CD14-positive monocyte (primary cell): ENCODE results near the gene ZNF473. TPM values are rescaled to one million over a fixed set of nuclear protein-coding genes. Genes with fewer than 3 reads are reported as not detected.

Experiments
- DNase-seq, 3 donors: peaks; one replicate each; pipeline ENCODE4 v3.0.0-alpha.2; 2011 to 2022
- H2AFZ ChIP-seq: 2 replicates; pipeline ENCODE4 v1.6.0; 2012; ENCODE audit warnings: mild to moderate bottlenecking, low read depth, low read length, inconsistent platforms; ENCODE audit not compliant: insufficient read depth, poor library complexity, severe bottlenecking
- H3K27ac ChIP-seq, 2 donors: 1 replicate in 1 of 2; 2 replicates in 1 of 2; pipeline ENCODE4 v1.5.1; 2012 to 2013; ENCODE audit warnings: low read length in 2 of 2, control low read depth in 1 of 2, inconsistent platforms in 1 of 2, low read depth in 1 of 2, mild to moderate bottlenecking in 1 of 2
- H3K27me3 ChIP-seq, 2 donors: one replicate each; pipeline versions ENCODE4 v1.6.0 to v1.6.1; 2011 to 2013; ENCODE audit warnings: low read length in 2 of 2; ENCODE audit not compliant: control insufficient read depth in 2 of 2, insufficient read depth in 2 of 2
- H3K36me3 ChIP-seq, 2 donors: replicated peaks in 1 of 2; 1 replicate in 1 of 2; 2 replicates in 1 of 2; pipeline versions ENCODE4 v1.5.1 to v1.6.1; 2012 to 2013; ENCODE audit warnings: low read length in 2 of 2, control low read depth in 1 of 2, inconsistent platforms in 1 of 2, mild to moderate bottlenecking in 1 of 2; ENCODE audit not compliant: insufficient read depth in 2 of 2, control insufficient read depth in 1 of 2
- H3K4me1 ChIP-seq, 2 donors: 1 replicate in 1 of 2; 2 replicates in 1 of 2; pipeline versions ENCODE4 v1.5.1 to v1.6.1; 2012 to 2013; ENCODE audit warnings: low read length in 2 of 2, control low read depth in 1 of 2, inconsistent platforms in 1 of 2, mild to moderate bottlenecking in 1 of 2, moderate library complexity in 1 of 2; ENCODE audit not compliant: insufficient read depth in 2 of 2, control insufficient read depth in 1 of 2
- H3K4me2 ChIP-seq: replicated peaks from 2 replicates; pipeline ENCODE3; 2012; ENCODE audit warnings: low read length, moderate library complexity, mild to moderate bottlenecking; ENCODE audit not compliant: poor library complexity, severe bottlenecking; ENCODE audit errors: extremely low read depth
- H3K4me3 ChIP-seq, 3 experiments: fragments of 200-600 bp in 1 of 3; sonication (generic) in 1 of 3; replicated peaks in 1 of 3; 1 replicate in 2 of 3; 2 replicates in 1 of 3; pipeline ENCODE4 v1.5.1; 2011 to 2013; ENCODE audit warnings: low read length in 3 of 3, mild to moderate bottlenecking in 3 of 3, control low read depth in 2 of 3, low read depth in 2 of 3, inconsistent platforms in 1 of 3, moderate library complexity in 1 of 3
- H3K79me2 ChIP-seq: 2 replicates; pipeline ENCODE4 v1.6.0; 2012; ENCODE audit warnings: mild to moderate bottlenecking, control low read depth, inconsistent platforms, low read length, moderate library complexity; ENCODE audit not compliant: insufficient read depth
- H3K9ac ChIP-seq: 2 replicates; pipeline ENCODE4 v1.6.0; 2017; ENCODE audit warnings: low read length, mild to moderate bottlenecking; ENCODE audit not compliant: insufficient read depth, poor library complexity, severe bottlenecking
- H3K9me3 ChIP-seq, 2 donors: replicated peaks in 1 of 2; 1 replicate in 1 of 2; 2 replicates in 1 of 2; pipeline versions ENCODE4 v1.5.1 to v1.6.1; 2012 to 2013; ENCODE audit warnings: low read length in 2 of 2, control low read depth in 1 of 2; ENCODE audit not compliant: control insufficient read depth in 1 of 2, insufficient read depth in 1 of 2
- H4K20me1 ChIP-seq: 2 replicates; pipeline ENCODE4 v1.6.0; 2012; ENCODE audit warnings: mild to moderate bottlenecking, low read length, control low read depth, moderate library complexity; ENCODE audit not compliant: insufficient read depth
- H3K27ac Mint-ChIP-seq, 7 donors: one replicate each; pipeline ENCODE4 v1.8.0; 2020; ENCODE audit warnings: mild to moderate bottlenecking in 7 of 7, mixed read lengths in 7 of 7, moderate library complexity in 6 of 7, inconsistent platforms in 2 of 7
- H3K27me3 Mint-ChIP-seq, 3 donors: one replicate each; pipeline ENCODE4 v1.8.0; 2021 to 2022; ENCODE audit warnings: low read depth in 3 of 3, mild to moderate bottlenecking in 3 of 3, mixed read lengths in 3 of 3, moderate library complexity in 3 of 3, inconsistent platforms in 1 of 3
- H3K36me3 Mint-ChIP-seq, 2 donors: one replicate each; pipeline ENCODE4 v1.8.0; 2020; ENCODE audit warnings: mixed read lengths in 2 of 2, inconsistent platforms in 1 of 2, mild to moderate bottlenecking in 1 of 2
- H3K4me1 Mint-ChIP-seq: one replicate; pipeline ENCODE4 v1.8.0; 2020; ENCODE audit warnings: mild to moderate bottlenecking, mixed read lengths
- H3K4me3 Mint-ChIP-seq, 2 donors: one replicate each; pipeline ENCODE4 v1.8.0; 2020; ENCODE audit warnings: mild to moderate bottlenecking in 2 of 2, mixed read lengths in 2 of 2, moderate library complexity in 1 of 2
- H3K9me3 Mint-ChIP-seq, 7 donors: one replicate each; pipeline ENCODE4 v1.8.0; 2020 to 2022; ENCODE audit warnings: mixed read lengths in 7 of 7, mild to moderate bottlenecking in 6 of 7, moderate library complexity in 6 of 7, inconsistent platforms in 2 of 7
- WGBS: methylation state at CpG from one replicate; pipeline ENCODE4 v1.1.5; 2013; ENCODE audit warnings: missing lambda C conversion rate; ENCODE audit not compliant: insufficient coverage; 5-methylcytosine and 5-hydroxymethylcytosine counted together
- intact Hi-C, 2 donors: fragments of 100-400 bp; cut with micrococcal nuclease; formaldehyde crosslinking; loops; one replicate each; pipeline versions ENCODE4 v1.15.0 to v1.15.1; 2023
- polyA plus RNA-seq, 3 donors: library from polyadenylated mRNA; depleted of rRNA in 1 of 3; unstranded in 2 of 3; stranded (reverse) in 1 of 3; fragments of 300-500 nt in 2 of 3; fragments of >200 nt in 1 of 3; fragmentation: Illumina TruSeq in 2 of 3; gene quantifications; 1 replicate in 2 of 3; 2 replicates in 1 of 3; pipeline ENCODE4 v1.2.3, GENCODE V29; 2012 to 2021
- TF ChIP-seq, protein P1 (sequence below): fragments of 200-600 bp; IDR thresholded peaks from one replicate; pipeline ENCODE4 v1.8.0; 2022; ENCODE audit warnings: antibody characterized with exemption, mild to moderate bottlenecking

Gene ZNF473
- polyA plus RNA-seq, 3 donors = 0.73 to 2.3 (median 1.6) TPM

DNA sequence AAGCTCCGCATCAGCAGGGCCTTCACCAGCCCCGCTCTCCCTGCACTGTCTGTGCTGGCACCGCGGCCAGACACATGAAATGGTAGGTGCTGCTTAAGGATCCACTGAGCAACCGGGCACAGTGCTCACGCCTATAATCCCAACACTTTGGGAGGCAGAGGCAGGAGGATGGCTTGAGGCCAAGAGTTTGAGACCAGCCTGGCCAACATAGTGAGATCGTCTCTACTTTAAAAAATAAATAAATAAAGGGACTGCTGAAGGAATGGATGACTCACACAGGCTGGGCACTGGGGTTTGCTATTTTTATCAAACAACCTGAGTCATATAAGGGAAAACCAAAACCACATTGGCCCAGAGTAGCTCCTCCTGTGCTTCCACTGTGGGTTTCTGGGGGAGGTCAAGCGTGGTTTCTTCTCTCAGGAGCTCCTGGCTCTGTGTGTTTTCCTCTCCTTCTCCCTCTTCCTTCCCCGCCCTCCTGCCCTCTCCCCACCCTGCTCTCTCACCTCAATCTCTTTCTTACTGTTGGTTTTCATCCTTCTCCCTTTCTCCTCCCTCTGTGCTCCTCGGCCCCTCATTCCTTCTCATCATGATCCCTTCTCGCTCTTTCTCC lies 21.9 kb upstream of the ZNF473 start:
- Histone ChIP-seq H3K4me2 (no peak overlapping the region), H3K9ac (peak overlapping the region; percentile 35), H3K36me3 (peaks cover 74 to 97% of the 10 kb centered on the region in 2 donors), H3K4me3 (no peak overlapping the region), H3K9me3 (no peaks in the 10 kb centered on the region), H3K4me1 (peaks cover 21 to 38% of the 10 kb centered on the region in 2 donors), H4K20me1 (peaks cover 82% of the 10 kb centered on the region), H2AFZ (no peak overlapping the region), H3K27ac (no peak overlapping the region), H3K27me3 (no peaks in the 10 kb centered on the region), H3K79me2 (no peaks in the 10 kb centered on the region)
- TF ChIP-seq, protein P1, sequence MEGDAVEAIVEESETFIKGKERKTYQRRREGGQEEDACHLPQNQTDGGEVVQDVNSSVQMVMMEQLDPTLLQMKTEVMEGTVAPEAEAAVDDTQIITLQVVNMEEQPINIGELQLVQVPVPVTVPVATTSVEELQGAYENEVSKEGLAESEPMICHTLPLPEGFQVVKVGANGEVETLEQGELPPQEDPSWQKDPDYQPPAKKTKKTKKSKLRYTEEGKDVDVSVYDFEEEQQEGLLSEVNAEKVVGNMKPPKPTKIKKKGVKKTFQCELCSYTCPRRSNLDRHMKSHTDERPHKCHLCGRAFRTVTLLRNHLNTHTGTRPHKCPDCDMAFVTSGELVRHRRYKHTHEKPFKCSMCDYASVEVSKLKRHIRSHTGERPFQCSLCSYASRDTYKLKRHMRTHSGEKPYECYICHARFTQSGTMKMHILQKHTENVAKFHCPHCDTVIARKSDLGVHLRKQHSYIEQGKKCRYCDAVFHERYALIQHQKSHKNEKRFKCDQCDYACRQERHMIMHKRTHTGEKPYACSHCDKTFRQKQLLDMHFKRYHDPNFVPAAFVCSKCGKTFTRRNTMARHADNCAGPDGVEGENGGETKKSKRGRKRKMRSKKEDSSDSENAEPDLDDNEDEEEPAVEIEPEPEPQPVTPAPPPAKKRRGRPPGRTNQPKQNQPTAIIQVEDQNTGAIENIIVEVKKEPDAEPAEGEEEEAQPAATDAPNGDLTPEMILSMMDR = no peak
- Mint-ChIP-seq H3K27ac (peak overlapping the region in 5 of 7 donors; percentile 12 to 84 (median 47)), H3K9me3 (no peaks in the 10 kb centered on the region), H3K4me3 (peak overlapping the region in 1 of 2 donors; percentile 65), H3K27me3 (peaks cover 0 to 3% (median 0%) of the 10 kb centered on the region in 3 donors), H3K36me3 (peaks cover 84 to 98% of the 10 kb centered on the region in 2 donors), H3K4me1 (peaks cover 27% of the 10 kb centered on the region)
- peak in 2 of 3 donors; percentile 35 to 63 for DNase-seq
- WGBS = 58% methylated on average over 8 of the region's 11 CpGs
- intact Hi-C loops = no loop called here

DNA sequence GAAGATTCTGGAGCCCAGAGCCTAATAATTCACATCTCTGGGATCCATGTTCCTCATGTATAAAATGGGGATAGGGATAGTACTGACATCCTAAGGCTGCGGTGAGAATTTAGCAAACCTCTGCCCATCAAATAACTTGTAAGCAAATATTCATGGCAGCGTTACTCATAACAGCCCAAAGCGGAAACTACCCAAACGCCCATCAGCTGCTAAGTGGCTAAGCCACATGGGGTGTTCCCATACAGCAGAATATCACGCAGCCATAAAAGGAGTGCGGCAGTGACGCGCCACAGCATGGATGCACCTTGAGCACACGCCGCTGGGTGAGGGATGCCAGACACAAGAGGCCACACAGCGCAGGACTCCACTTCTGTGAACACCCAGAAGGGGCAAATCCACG lies 20.4 kb upstream of the ZNF473 start:
- H3K4me3 Mint-ChIP-seq = no peak overlapping the region
- peaks cover 27% of the 10 kb centered on the region for H3K4me1 Mint-ChIP-seq
- intact Hi-C loops = no loop called here
- H3K36me3 Mint-ChIP-seq = peaks cover 78 to 93% of the 10 kb centered on the region in 2 donors
- H3K9me3 Mint-ChIP-seq = no peaks in the 10 kb centered on the region
- Histone ChIP-seq H3K27ac (no peak overlapping the region), H4K20me1 (peaks cover 76% of the 10 kb centered on the region), H3K4me1 (peaks cover 21 to 37% of the 10 kb centered on the region in 2 donors), H3K4me2 (no peak overlapping the region), H3K79me2 (no peaks in the 10 kb centered on the region), H3K36me3 (peaks cover 71 to 93% of the 10 kb centered on the region in 2 donors), H2AFZ (no peak overlapping the region), H3K9ac (no peak overlapping the region), H3K9me3 (no peaks in the 10 kb centered on the region), H3K4me3 (no peak overlapping the region), H3K27me3 (no peaks in the 10 kb centered on the region)
- peaks cover 0 to 3% (median 0%) of the 10 kb centered on the region in 3 donors for H3K27me3 Mint-ChIP-seq
- DNase-seq = no peak
- WGBS = 98% methylated on average over 10 of the region's 12 CpGs
- H3K27ac Mint-ChIP-seq = no peak overlapping the region
- TF ChIP-seq, protein P1 = no peak
